ENCODE data around the gene ADISSP. TPM values are rescaled to one million over a fixed set of nuclear protein-coding genes. Genes with fewer than 3 reads are reported as not detected.

The ADISSP gene
- polyA plus RNA-seq, 1 donor: 18.9 TPM

- DNase-seq: no peak
Observed at GRCh38 chr20:3782597-3782996, 15.0 kb upstream of the ADISSP start.

GRCh38 chr20:3781153-3781910, 13.8 kb upstream of the ADISSP start, which contains the start of gene SPEF1:
Gene SPEF1 (minus strand): TSS chr20:3781448. CDS start chr20:3781287, 161 bp downstream.
- peak; percentile 93 for DNase-seq

- no peak for DNase-seq
Observed at GRCh38 chr20:3778976-3779375, 11.4 kb upstream of the ADISSP start.

- no peak for DNase-seq
Observed at GRCh38 chr20:3777716-3778629, 10.4 kb upstream of the ADISSP start.

- no peak for DNase-seq
Observed at GRCh38 chr20:3777381-3777715, 9.8 kb upstream of the ADISSP start.

- no peak for DNase-seq
Observed at GRCh38 chr20:3775457-3776108, 8.0 kb upstream of the ADISSP start.

GRCh38 chr20:3771552-3772058, 4.1 kb upstream of the ADISSP start:
- DNase-seq: no peak

GRCh38 chr20:3768342-3769130, 983 bp upstream of the ADISSP start:
- DNase-seq: peak; percentile 71

GRCh38 chr20:3767110-3767426, 485 bp downstream of the ADISSP start:
- DNase-seq: no peak

GRCh38 chr20:3766422-3767109, 987 bp downstream of the ADISSP start:
- DNase-seq: no peak

GRCh38 chr20:3765171-3765882, 2.2 kb downstream of the ADISSP start:
- no peak for DNase-seq

GRCh38 chr20:3764659-3765058, 2.9 kb downstream of the ADISSP start:
- DNase-seq: no peak

GRCh38 chr20:3763671-3764601, 3.6 kb downstream of the ADISSP start:
- no peak for DNase-seq

GRCh38 chr20:3760655-3761348, 6.8 kb downstream of the ADISSP start:
- no peak for DNase-seq

- no peak for DNase-seq
Observed at GRCh38 chr20:3759884-3760283, 7.7 kb downstream of the ADISSP start.

GRCh38 chr20:3759316-3759823, 8.2 kb downstream of the ADISSP start:
- no peak for DNase-seq

- no peak for DNase-seq
Observed at GRCh38 chr20:3758566-3758965, 9.0 kb downstream of the ADISSP start.

- DNase-seq: no peak
Observed at GRCh38 chr20:3757268-3757667, 10.3 kb downstream of the ADISSP start.
